Spinal cord (tissue), 10 donors: ENCODE measurements around the gene NVL. TPM values are rescaled to one million over a fixed set of nuclear protein-coding genes. Genes with fewer than 3 reads are reported as not detected.
"Not testable (repeated sequence)": the region's sequence is repeated elsewhere in the genome, so short reads cannot be mapped to it uniquely, and the experiment has no call there.

Experiments
- DNase-seq, 6 donors: peaks; one replicate each; pipeline versions ENCODE4 v3.0.0 to v3.0.0-alpha.2; 2013 to 2015; ENCODE audit warnings: low spot score in 6 of 6, low read depth in 4 of 6
- H3K27ac ChIP-seq: one replicate; pipeline ENCODE4 v1.5.1; 2013; ENCODE audit warnings: low read depth, low read length, control low read depth
- H3K27me3 ChIP-seq: one replicate; pipeline ENCODE4 v1.6.1; 2013; ENCODE audit warnings: low read length; ENCODE audit not compliant: control insufficient read depth, insufficient read depth
- H3K36me3 ChIP-seq: one replicate; pipeline ENCODE4 v1.6.1; 2013; ENCODE audit warnings: low read length; ENCODE audit not compliant: control insufficient read depth, insufficient read depth
- H3K4me1 ChIP-seq: one replicate; pipeline ENCODE4 v1.6.1; 2013; ENCODE audit warnings: low read length; ENCODE audit not compliant: control insufficient read depth, insufficient read depth
- H3K4me3 ChIP-seq: one replicate; pipeline ENCODE4 v1.5.1; 2013; ENCODE audit warnings: low read depth, low read length, control low read depth
- H3K9me3 ChIP-seq: one replicate; pipeline ENCODE4 v1.6.1; 2013; ENCODE audit warnings: low read length; ENCODE audit not compliant: control insufficient read depth, insufficient read depth
- WGBS: methylation state at CpG from one replicate; pipeline ENCODE4 v1.1.5; 2013; ENCODE audit warnings: missing lambda C conversion rate; ENCODE audit not compliant: insufficient coverage; 5-methylcytosine and 5-hydroxymethylcytosine counted together
- polyA plus RNA-seq, 2 donors: library from polyadenylated mRNA; unstranded; fragments of 120-200 nt; gene quantifications; one replicate each; pipeline ENCODE4 v1.2.1, GENCODE V29; 2013; ENCODE audit not compliant: insufficient read length in 2 of 2
- total RNA-seq, 2 donors: library from RNA; depleted of rRNA in 1 of 2; stranded (reverse); fragments of 120-200 nt in 1 of 2; fragments of >200 nt in 1 of 2; gene quantifications; one replicate each; pipeline versions ENCODE4 v1.2.3 to v1.2.4, GENCODE V29; 2013 to 2014
- donor health status: healthy.

NVL gene
- total and polyA plus RNA-seq, 4 donors: 29.6 to 33.9 (median 31.4) TPM

GRCh38 chr1:224317383-224318045, 12.5 kb downstream of the NVL start:
- Histone ChIP-seq H3K4me1 (no peaks in the 10 kb centered on the region), H3K36me3 (peaks cover 15% of the 10 kb centered on the region), H3K9me3 (no peaks in the 10 kb centered on the region), H3K27me3 (no peaks in the 10 kb centered on the region), H3K4me3 (no peak overlapping the region), H3K27ac (no peak overlapping the region)
- whole genome bisulfite sequencing: no CpG with 5 or more reads among the region's 4 CpGs
- no peak for DNase-seq

- Histone ChIP-seq H3K4me1 (no peaks in the 10 kb centered on the region), H3K4me3 (no peak overlapping the region), H3K36me3 (peaks cover 44% of the 10 kb centered on the region), H3K9me3 (no peaks in the 10 kb centered on the region), H3K27me3 (no peaks in the 10 kb centered on the region), H3K27ac (no peak overlapping the region)
- no CpG with 5 or more reads among the region's 2 CpGs for WGBS
- no peak for DNase-seq
Measured at GRCh38 chr1:224312025-224312424, 17.9 kb downstream of the NVL start.

GRCh38 chr1:224311503-224311902, 18.5 kb downstream of the NVL start:
- not testable (repeated sequence) for H3K27me3 ChIP-seq, H3K9me3 ChIP-seq, H3K4me1 ChIP-seq, H3K4me3 ChIP-seq, H3K27ac ChIP-seq, DNase-seq
- WGBS: no CpG with 5 or more reads among the region's 1 CpG
- H3K36me3 ChIP-seq: peaks cover 43% of the 10 kb centered on the region

GRCh38 chr1:224308064-224308463, 21.9 kb downstream of the NVL start:
- 93% methylated on average over 2 of the region's 3 CpGs for WGBS

GRCh38 chr1:224304767-224305166, 25.2 kb downstream of the NVL start:
- no CpG with 5 or more reads among the region's 2 CpGs for WGBS
- no peak for DNase-seq
- Histone ChIP-seq H3K4me1 (no peaks in the 10 kb centered on the region), H3K36me3 (peaks cover 61% of the 10 kb centered on the region), H3K9me3 (no peaks in the 10 kb centered on the region), H3K4me3 (no peak overlapping the region), H3K27ac (no peak overlapping the region), H3K27me3 (no peaks in the 10 kb centered on the region)

More at GRCh38 chr1:224308064-224308463, 21.9 kb downstream of the NVL start:
- Histone ChIP-seq H3K36me3 (peaks cover 55% of the 10 kb centered on the region), H3K27me3 (no peaks in the 10 kb centered on the region), H3K4me1 (no peaks in the 10 kb centered on the region), H3K27ac (no peak overlapping the region), H3K4me3 (no peak overlapping the region), H3K9me3 (no peaks in the 10 kb centered on the region)
- DNase-seq: no peak

- DNase-seq: no peak
- Histone ChIP-seq H3K27me3 (no peaks in the 10 kb centered on the region), H3K4me1 (no peaks in the 10 kb centered on the region), H3K9me3 (no peaks in the 10 kb centered on the region), H3K36me3 (peaks cover 55% of the 10 kb centered on the region), H3K27ac (no peak overlapping the region), H3K4me3 (no peak overlapping the region)
- WGBS: 100% methylated on average over 3 of the region's 7 CpGs
Measured at GRCh38 chr1:224302947-224303346, 27.0 kb downstream of the NVL start.

GRCh38 chr1:224301391-224301790, 28.6 kb downstream of the NVL start:
- no CpG with 5 or more reads among the region's 1 CpG for WGBS
- Histone ChIP-seq H3K4me3 (no peak overlapping the region), H3K4me1 (no peaks in the 10 kb centered on the region), H3K27ac (no peak overlapping the region), H3K9me3 (no peaks in the 10 kb centered on the region), H3K27me3 (no peaks in the 10 kb centered on the region), H3K36me3 (peaks cover 48% of the 10 kb centered on the region)
- no peak for DNase-seq

GRCh38 chr1:224300346-224300745, 29.6 kb downstream of the NVL start:
- DNase-seq: no peak
- Histone ChIP-seq H3K4me3 (no peak overlapping the region), H3K9me3 (no peaks in the 10 kb centered on the region), H3K4me1 (no peaks in the 10 kb centered on the region), H3K27ac (no peak overlapping the region), H3K36me3 (peaks cover 48% of the 10 kb centered on the region), H3K27me3 (no peaks in the 10 kb centered on the region)
- WGBS: 94% methylated on average over 2 of the region's 2 CpGs

- DNase-seq: no peak
- Histone ChIP-seq H3K9me3 (no peaks in the 10 kb centered on the region), H3K4me1 (no peaks in the 10 kb centered on the region), H3K36me3 (peaks cover 51% of the 10 kb centered on the region), H3K27me3 (no peaks in the 10 kb centered on the region), H3K4me3 (no peak overlapping the region), H3K27ac (no peak overlapping the region)
- WGBS: 80% methylated on average over 3 of the region's 8 CpGs
Measured at GRCh38 chr1:224298346-224299330, 31.3 kb downstream of the NVL start.
